Measurements from ENCODE around the gene OR51A2. TPM values are rescaled to one million over a fixed set of nuclear protein-coding genes. Genes with fewer than 3 reads are reported as not detected.

The OR51A2 gene
- total RNA-seq, 1 donor from 2014 or later: not detected

- Mint-ChIP-seq H3K9me3 (ENCODE audit: low read depth) (peaks cover 3% of the 10 kb centered on the region), H3K36me3 (ENCODE audit: insufficient read depth) (no peaks in the 10 kb centered on the region), H3K4me1 (ENCODE audit: low read depth) (peaks cover 10% of the 10 kb centered on the region), H3K27ac (no peak overlapping the region), H3K27me3 (no peaks in the 10 kb centered on the region), H3K4me3 (ENCODE audit: low read depth) (no peak overlapping the region)
- no peak for DNase-seq (ENCODE audit: low spot score, unreplicated experiment)
- no peak for TF ChIP-seq CTCF (IDR thresholded peaks at IDR 0.05; ENCODE audit: unreplicated experiment)
These were observed 27.2 kb upstream of the OR51A2 start for GRCh38 chr11:4982678-4983077.

- Mint-ChIP-seq H3K4me3 (ENCODE audit: low read depth) (no peak overlapping the region), H3K27me3 (no peaks in the 10 kb centered on the region), H3K9me3 (ENCODE audit: low read depth) (peaks cover 3% of the 10 kb centered on the region), H3K36me3 (ENCODE audit: insufficient read depth) (no peaks in the 10 kb centered on the region), H3K4me1 (ENCODE audit: low read depth) (peaks cover 10% of the 10 kb centered on the region), H3K27ac (no peak overlapping the region)
- no peak for TF ChIP-seq CTCF (IDR thresholded peaks at IDR 0.05; ENCODE audit: unreplicated experiment)
- DNase-seq (ENCODE audit: low spot score, unreplicated experiment): no peak
These were observed 23.5 kb upstream of the OR51A2 start for GRCh38 chr11:4979036-4979435.

- H3K4me3 Mint-ChIP-seq (ENCODE audit: low read depth): no peak overlapping the region
- H3K4me1 Mint-ChIP-seq (ENCODE audit: low read depth): no peaks in the 10 kb centered on the region
- no peak overlapping the region for H3K27ac Mint-ChIP-seq
- peaks cover 3% of the 10 kb centered on the region for H3K9me3 Mint-ChIP-seq (ENCODE audit: low read depth)
- no peak for TF ChIP-seq CTCF (IDR thresholded peaks at IDR 0.05; ENCODE audit: unreplicated experiment)
- no peak for DNase-seq (ENCODE audit: low spot score, unreplicated experiment)
- H3K36me3 Mint-ChIP-seq (ENCODE audit: insufficient read depth): no peaks in the 10 kb centered on the region
- H3K27me3 Mint-ChIP-seq: no peaks in the 10 kb centered on the region
These were observed 19.9 kb upstream of the OR51A2 start for GRCh38 chr11:4975436-4975835.

- H3K27me3 Mint-ChIP-seq: no peaks in the 10 kb centered on the region
These were observed 7.3 kb upstream of the OR51A2 start for GRCh38 chr11:4962816-4963215.

GRCh38 chr11:4960877-4961276 is 5.4 kb upstream of the OR51A2 start:
- peaks cover 10% of the 10 kb centered on the region for H3K9me3 Mint-ChIP-seq (ENCODE audit: low read depth)
- no peak overlapping the region for H3K4me3 Mint-ChIP-seq (ENCODE audit: low read depth)
- peaks cover 2% of the 10 kb centered on the region for H3K4me1 Mint-ChIP-seq (ENCODE audit: low read depth)
- no peak for TF ChIP-seq CTCF (IDR thresholded peaks at IDR 0.05; ENCODE audit: unreplicated experiment)
- H3K36me3 Mint-ChIP-seq (ENCODE audit: insufficient read depth): no peaks in the 10 kb centered on the region
- H3K27me3 Mint-ChIP-seq: no peaks in the 10 kb centered on the region
- no peak for DNase-seq (ENCODE audit: low spot score, unreplicated experiment)
- H3K27ac Mint-ChIP-seq: no peak overlapping the region

More at GRCh38 chr11:4962816-4963215, 7.3 kb upstream of the OR51A2 start:
- Mint-ChIP-seq H3K4me1 (ENCODE audit: low read depth) (no peaks in the 10 kb centered on the region), H3K4me3 (ENCODE audit: low read depth) (no peak overlapping the region), H3K27ac (no peak overlapping the region), H3K9me3 (ENCODE audit: low read depth) (peaks cover 10% of the 10 kb centered on the region), H3K36me3 (ENCODE audit: insufficient read depth) (no peaks in the 10 kb centered on the region)
- TF ChIP-seq CTCF (IDR thresholded peaks at IDR 0.05; ENCODE audit: unreplicated experiment): no peak
- no peak for DNase-seq (ENCODE audit: low spot score, unreplicated experiment)
